ENCODE measurements around the gene GUSB. TPM values are rescaled to one million over a fixed set of nuclear protein-coding genes. Genes with fewer than 3 reads are reported as not detected.
"Not testable (repeated sequence)": the region's sequence is repeated elsewhere in the genome, so short reads cannot be mapped to it uniquely, and the experiment has no call there.

GUSB gene
- polyA plus RNA-seq, 1 of the 3 experiments (the other 2 are of a cell fraction): 96.9 TPM

DNA sequence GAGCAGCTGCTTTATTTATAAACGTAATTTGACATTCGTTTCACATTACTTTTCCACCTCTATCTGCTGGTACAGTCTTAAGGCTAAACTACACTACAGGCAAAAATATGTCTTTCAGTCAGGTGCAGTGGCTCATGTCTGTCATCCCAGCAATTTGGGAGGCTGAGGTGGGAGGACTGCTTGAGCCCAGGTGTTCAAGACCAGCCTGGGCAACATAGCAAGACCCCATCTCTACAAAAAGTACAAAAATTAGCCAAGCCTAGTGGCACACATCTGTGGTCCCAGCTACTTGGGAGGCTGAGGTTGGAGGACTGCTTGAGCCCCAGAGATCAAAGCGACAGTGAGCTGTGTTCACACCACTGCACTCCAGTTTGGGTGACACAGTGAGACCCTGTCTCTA is 17.3 kb downstream of the GUSB start:
- H3K4me1 ChIP-seq (ENCODE audit: control insufficient read depth in 1 of 2, insufficient read depth in 2 of 2, low read depth in 1 of 2, low read length in 1 of 2); H2AFZ ChIP-seq (ENCODE audit: low read depth); H3K4me3 ChIP-seq (ENCODE audit: low read depth in 2 of 2, low read length in 1 of 2); H3K27ac ChIP-seq (ENCODE audit: low read depth in 2 of 2, low read length in 1 of 2); POLR2A ChIA-PET; H3K9me3 ChIP-seq; H3K9ac ChIP-seq; H4K20me1 ChIP-seq (ENCODE audit: insufficient read depth); H3K9me2 ChIP-seq; DNase-seq; H3F3A ChIP-seq (replicated peaks; ENCODE audit: insufficient read depth); H3K79me2 ChIP-seq (ENCODE audit: insufficient read depth); H3K4me2 ChIP-seq; H3K27me3 ChIP-seq (ENCODE audit: insufficient read depth): not testable (repeated sequence)
- 99% methylated on average over 3 of the region's 3 CpGs for WGBS (ENCODE audit: low lambda C conversion rate)
- peaks cover 34 to 76% of the 10 kb centered on the region in 2 experiments for H3K36me3 ChIP-seq (replicated peaks in 1 of 2; ENCODE audit: control insufficient read depth in 1 of 2, insufficient read depth in 2 of 2, low read length in 1 of 2)
- CTCF ChIA-PET: interaction anchor here (1.7 kb wide), 1 partner anchor 17 kb away, joined by 6 read pairs; no protein-coding TSS in a partner anchor

DNA sequence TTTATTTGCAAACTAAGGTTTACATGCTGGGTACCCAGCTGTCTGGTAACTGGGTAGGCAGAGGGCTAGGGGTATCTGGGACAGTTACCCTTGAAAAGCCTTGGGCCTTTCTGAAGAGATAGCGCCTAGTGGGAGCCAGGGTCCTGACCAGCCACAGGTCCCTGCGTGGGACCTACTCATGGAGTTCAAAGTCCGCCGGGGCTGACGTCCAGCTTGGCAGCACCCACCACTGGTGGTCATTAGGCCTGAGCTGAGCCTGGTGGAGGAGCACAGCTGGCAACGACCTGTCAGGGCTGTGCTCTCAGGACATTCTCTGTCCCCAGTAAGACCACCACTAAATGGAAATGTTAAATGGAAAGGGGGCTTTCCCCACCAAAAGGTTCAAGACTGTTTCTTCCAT is 20.0 kb downstream of the GUSB start:
- no peaks in the 10 kb centered on the region for H3K27me3 ChIP-seq (ENCODE audit: insufficient read depth)
- no peak overlapping the region for H3K4me3 ChIP-seq (ENCODE audit: low read depth in 2 of 2, low read length in 1 of 2)
- no peak overlapping the region for H3K4me2 ChIP-seq
- no peaks in the 10 kb centered on the region for H3K9me3 ChIP-seq
- no peak overlapping the region for H2AFZ ChIP-seq (ENCODE audit: low read depth)
- H3F3A ChIP-seq (replicated peaks; ENCODE audit: insufficient read depth): peaks cover 11% of the 10 kb centered on the region
- no peak overlapping the region for H3K9ac ChIP-seq
- ChIA-PET CTCF (interaction anchor here (1.3 kb wide), 1 partner anchor 20 kb away, joined by 3 read pairs; the partner anchor contains the start of gene GUSB), POLR2A (no interaction called here)
- no peaks in the 10 kb centered on the region for H3K9me2 ChIP-seq
- no peak overlapping the region for H3K27ac ChIP-seq (ENCODE audit: low read depth in 2 of 2, low read length in 1 of 2)
- TF ChIP-seq NFIC (IDR thresholded peaks at IDR 0.05; ENCODE audit: borderline replicate concordance) (no peak), ELF1 (IDR thresholded peaks at IDR 0.05) (no peak), USF2 (IDR thresholded peaks at IDR 0.05; ENCODE audit: borderline replicate concordance, low read depth, low read length) (no peak), POLR2AphosphoS5 (IDR thresholded peaks at IDR 0.05; ENCODE audit: low read depth, low read length) (no peak), IRF3 (IDR thresholded peaks at IDR 0.05; ENCODE audit: low read depth, low read length) (no peak), USF1 (IDR thresholded peaks at IDR 0.05; ENCODE audit: borderline replicate concordance, low read depth) (no peak), FOXJ3 (CRISPR knock-in tag; IDR thresholded peaks at IDR 0.05) (no peak), TCF12 (IDR thresholded peaks at IDR 0.05) (no peak), TEAD4 (IDR thresholded peaks at IDR 0.05; ENCODE audit: borderline replicate concordance, insufficient read depth) (no peak), RAD21 (IDR thresholded peaks at IDR 0.05; ENCODE audit: low read length) (no peak), ZBTB33 (IDR thresholded peaks at IDR 0.05; ENCODE audit: borderline replicate concordance, low read depth) (no peak), FOSL2 (IDR thresholded peaks at IDR 0.05; ENCODE audit: borderline replicate concordance, low read depth) (no peak), NRF1 (IDR thresholded peaks at IDR 0.05; ENCODE audit: low read depth, low read length) (no peak), GATA2 (CRISPR knock-in tag; IDR thresholded peaks at IDR 0.05) (no peak), SMC3 (IDR thresholded peaks at IDR 0.05; ENCODE audit: low read depth, low read length) (no peak), MEF2A (IDR thresholded peaks at IDR 0.05; ENCODE audit: borderline replicate concordance, low read depth) (no peak)
- TF ChIP-seq, protein P1, sequence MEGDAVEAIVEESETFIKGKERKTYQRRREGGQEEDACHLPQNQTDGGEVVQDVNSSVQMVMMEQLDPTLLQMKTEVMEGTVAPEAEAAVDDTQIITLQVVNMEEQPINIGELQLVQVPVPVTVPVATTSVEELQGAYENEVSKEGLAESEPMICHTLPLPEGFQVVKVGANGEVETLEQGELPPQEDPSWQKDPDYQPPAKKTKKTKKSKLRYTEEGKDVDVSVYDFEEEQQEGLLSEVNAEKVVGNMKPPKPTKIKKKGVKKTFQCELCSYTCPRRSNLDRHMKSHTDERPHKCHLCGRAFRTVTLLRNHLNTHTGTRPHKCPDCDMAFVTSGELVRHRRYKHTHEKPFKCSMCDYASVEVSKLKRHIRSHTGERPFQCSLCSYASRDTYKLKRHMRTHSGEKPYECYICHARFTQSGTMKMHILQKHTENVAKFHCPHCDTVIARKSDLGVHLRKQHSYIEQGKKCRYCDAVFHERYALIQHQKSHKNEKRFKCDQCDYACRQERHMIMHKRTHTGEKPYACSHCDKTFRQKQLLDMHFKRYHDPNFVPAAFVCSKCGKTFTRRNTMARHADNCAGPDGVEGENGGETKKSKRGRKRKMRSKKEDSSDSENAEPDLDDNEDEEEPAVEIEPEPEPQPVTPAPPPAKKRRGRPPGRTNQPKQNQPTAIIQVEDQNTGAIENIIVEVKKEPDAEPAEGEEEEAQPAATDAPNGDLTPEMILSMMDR (IDR thresholded peaks at IDR 0.05): no peak
- no peaks in the 10 kb centered on the region for H4K20me1 ChIP-seq (ENCODE audit: insufficient read depth)
- H3K36me3 ChIP-seq (replicated peaks in 1 of 2; ENCODE audit: control insufficient read depth in 1 of 2, insufficient read depth in 2 of 2, low read length in 1 of 2): peaks cover 43 to 67% of the 10 kb centered on the region in 2 experiments
- H3K4me1 ChIP-seq (ENCODE audit: control insufficient read depth in 1 of 2, insufficient read depth in 2 of 2, low read depth in 1 of 2, low read length in 1 of 2): no peaks in the 10 kb centered on the region
- no peak for DNase-seq
- WGBS (ENCODE audit: low lambda C conversion rate): 91% methylated on average over 5 of the region's 6 CpGs
- no peaks in the 10 kb centered on the region for H3K79me2 ChIP-seq (ENCODE audit: insufficient read depth)
